Lower lobe of right lung (tissue), 2 donors: ENCODE data around the gene ELL. TPM values are rescaled to one million over a fixed set of nuclear protein-coding genes. Genes with fewer than 3 reads are reported as not detected.
"Not testable (repeated sequence)": the region's sequence is repeated elsewhere in the genome, so short reads cannot be mapped to it uniquely, and the experiment has no call there.

Source experiments
- ATAC-seq, 2 donors: fragments of 200-7000 bp; cut with Tn5 transposase; one replicate each; pipeline ENCODE4 v1.9.1; 2020 to 2022; ENCODE audit warnings: mild to moderate bottlenecking in 2 of 2, moderate library complexity in 2 of 2
- DNase-seq: peaks from one replicate; pipeline ENCODE4 v3.0.0-alpha.2; 2020
- H3K27ac ChIP-seq: fragments of 200-600 bp; one replicate; pipeline ENCODE4 v1.8.0; 2022
- H3K27me3 ChIP-seq: fragments of 200-600 bp; one replicate; pipeline ENCODE4 v1.8.0; 2022; ENCODE audit warnings: low read depth
- H3K36me3 ChIP-seq: fragments of 200-600 bp; one replicate; pipeline ENCODE4 v1.8.0; 2022; ENCODE audit warnings: mild to moderate bottlenecking
- H3K4me1 ChIP-seq: fragments of 200-600 bp; one replicate; pipeline ENCODE4 v1.8.0; 2022
- H3K4me3 ChIP-seq: fragments of 200-600 bp; one replicate; pipeline ENCODE4 v1.8.0; 2022; ENCODE audit warnings: mild to moderate bottlenecking
- H3K9me3 ChIP-seq: fragments of 200-600 bp; one replicate; pipeline ENCODE4 v1.8.0; 2022
- intact Hi-C: fragments of 100-400 bp; cut with DNase I; formaldehyde crosslinking; loops from one replicate; pipeline ENCODE4 v1.11.0; 2022
- total RNA-seq: library from RNA; stranded (reverse); fragmentation: NEBNext Ultra II Directional; extraction: Animal tissue kit (Norgen Biotek cat#: 25700); gene quantifications from one replicate; pipeline ENCODE4 v1.2.1, GENCODE V29; 2021
- TF ChIP-seq, protein P1 (sequence below): fragments of 200-600 bp; IDR thresholded peaks from one replicate; pipeline ENCODE4 v1.8.0; 2022; ENCODE audit warnings: antibody characterized with exemption, mild to moderate bottlenecking
- donor health status: DM: no; HTN: yes; CAD: no; lungs with severe emphysema.

The ELL gene
- total RNA-seq, 1 donor from 2014 or later, result 19.7 TPM

DNA sequence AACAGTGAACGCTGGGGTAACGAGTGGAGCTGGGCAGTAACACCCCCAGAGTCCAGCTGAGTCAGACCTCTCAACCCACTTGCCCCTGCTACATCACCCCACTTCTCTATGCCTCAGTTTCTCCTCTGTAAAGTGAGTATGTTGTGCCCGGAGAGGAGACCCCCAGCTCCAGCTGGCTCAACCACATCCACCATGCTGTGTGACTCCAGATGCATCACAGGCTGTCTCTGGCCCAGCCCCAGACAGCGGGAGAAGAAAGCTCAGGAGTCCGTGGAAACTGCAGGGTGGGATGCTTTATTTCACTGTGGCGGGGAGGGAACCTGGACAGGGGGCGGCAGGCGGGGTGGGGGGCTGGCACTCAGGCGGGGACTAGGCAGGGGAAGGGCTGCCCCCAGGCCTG is 9.6 kb upstream of the ELL start:
- DNase-seq (no peak), ATAC-seq (no peak)
- Histone ChIP-seq H3K9me3 (no peaks in the 10 kb centered on the region), H3K36me3 (peaks cover 50% of the 10 kb centered on the region), H3K27ac (no peak overlapping the region), H3K4me1 (peaks cover 5% of the 10 kb centered on the region), H3K27me3 (no peaks in the 10 kb centered on the region), H3K4me3 (no peak overlapping the region)
- intact Hi-C loops, result no loop called here
- TF ChIP-seq, protein P1, sequence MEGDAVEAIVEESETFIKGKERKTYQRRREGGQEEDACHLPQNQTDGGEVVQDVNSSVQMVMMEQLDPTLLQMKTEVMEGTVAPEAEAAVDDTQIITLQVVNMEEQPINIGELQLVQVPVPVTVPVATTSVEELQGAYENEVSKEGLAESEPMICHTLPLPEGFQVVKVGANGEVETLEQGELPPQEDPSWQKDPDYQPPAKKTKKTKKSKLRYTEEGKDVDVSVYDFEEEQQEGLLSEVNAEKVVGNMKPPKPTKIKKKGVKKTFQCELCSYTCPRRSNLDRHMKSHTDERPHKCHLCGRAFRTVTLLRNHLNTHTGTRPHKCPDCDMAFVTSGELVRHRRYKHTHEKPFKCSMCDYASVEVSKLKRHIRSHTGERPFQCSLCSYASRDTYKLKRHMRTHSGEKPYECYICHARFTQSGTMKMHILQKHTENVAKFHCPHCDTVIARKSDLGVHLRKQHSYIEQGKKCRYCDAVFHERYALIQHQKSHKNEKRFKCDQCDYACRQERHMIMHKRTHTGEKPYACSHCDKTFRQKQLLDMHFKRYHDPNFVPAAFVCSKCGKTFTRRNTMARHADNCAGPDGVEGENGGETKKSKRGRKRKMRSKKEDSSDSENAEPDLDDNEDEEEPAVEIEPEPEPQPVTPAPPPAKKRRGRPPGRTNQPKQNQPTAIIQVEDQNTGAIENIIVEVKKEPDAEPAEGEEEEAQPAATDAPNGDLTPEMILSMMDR, result no peak

DNA sequence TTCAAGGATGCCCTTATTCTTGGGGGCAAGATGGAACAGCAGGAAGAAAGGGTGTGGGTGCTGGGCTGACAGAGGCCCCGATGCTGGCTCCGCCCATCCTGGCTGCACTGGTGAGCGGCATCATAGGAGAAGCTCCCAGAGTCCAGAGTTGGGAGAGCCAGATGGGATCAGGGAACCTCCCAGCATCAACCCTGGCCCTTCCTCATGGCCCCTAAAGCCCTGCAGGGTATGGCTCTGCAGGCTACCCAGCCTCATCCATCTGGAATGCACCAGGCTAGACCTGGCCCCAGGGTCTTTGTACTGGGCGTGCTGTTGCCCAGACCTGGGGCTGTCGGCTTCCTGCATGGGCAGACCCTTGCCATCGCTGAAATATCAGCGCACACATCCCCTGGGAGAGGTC is 7.9 kb upstream of the ELL start:
- H3K9me3 ChIP-seq, result no peaks in the 10 kb centered on the region
- peaks cover 5% of the 10 kb centered on the region for H3K4me1 ChIP-seq
- DNase-seq (no peak), ATAC-seq (peak in 1 of 2 donors; percentile 18)
- intact Hi-C loops, result no loop called here
- H3K36me3 ChIP-seq, result peaks cover 35% of the 10 kb centered on the region
- H3K27me3 ChIP-seq, result no peaks in the 10 kb centered on the region
- no peak overlapping the region for H3K4me3 ChIP-seq
- TF ChIP-seq, protein P1, result no peak
- H3K27ac ChIP-seq, result no peak overlapping the region

DNA sequence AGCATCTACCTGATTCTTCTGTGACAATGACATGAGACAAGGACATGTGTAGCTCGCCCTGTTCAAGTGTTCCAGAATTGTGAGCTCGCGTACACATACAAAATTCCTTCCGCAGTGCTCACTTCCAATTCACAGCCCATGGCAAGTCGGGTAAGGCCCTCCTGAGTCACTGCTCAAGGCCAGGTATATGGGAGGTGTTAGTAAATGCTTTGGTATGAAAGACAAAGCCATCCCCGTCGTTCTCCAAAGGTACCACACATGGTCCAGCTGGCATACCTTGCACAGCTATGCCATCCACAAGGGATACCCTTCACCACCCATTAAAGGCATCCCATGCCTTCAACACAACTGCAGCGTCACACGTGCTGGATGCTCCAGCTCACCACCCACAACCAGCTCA is 4.4 kb upstream of the ELL start:
- Histone ChIP-seq H3K36me3 (peaks cover 4% of the 10 kb centered on the region), H3K9me3 (no peaks in the 10 kb centered on the region), H3K4me3 (no peak overlapping the region), H3K27me3 (no peaks in the 10 kb centered on the region), H3K4me1 (peaks cover 10% of the 10 kb centered on the region), H3K27ac (no peak overlapping the region)
- DNase-seq (no peak), ATAC-seq (no peak)
- intact Hi-C loops, result no loop called here
- TF ChIP-seq, protein P1, result no peak

DNA sequence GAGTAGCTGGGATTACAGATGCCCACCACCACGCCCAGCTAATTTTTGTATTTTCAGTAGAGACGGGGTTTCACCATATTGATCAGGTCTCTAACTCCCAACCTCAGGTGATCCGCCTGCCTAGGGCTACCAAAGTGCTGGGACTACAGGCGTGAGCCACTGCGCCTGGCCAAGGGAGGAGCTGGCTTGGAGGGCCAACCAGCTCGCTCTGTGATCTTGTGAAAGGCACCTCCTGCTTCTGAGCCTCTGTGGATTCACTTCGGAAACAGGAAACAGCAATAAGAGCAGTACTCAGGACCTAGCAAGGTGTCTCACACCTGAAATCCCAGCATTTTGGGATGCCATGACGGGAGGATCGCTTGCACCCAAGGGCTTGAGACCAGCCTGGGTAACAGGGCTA is 2.0 kb upstream of the ELL start:
- intact Hi-C loops, result no loop called here
- Histone ChIP-seq H3K27me3 (no peaks in the 10 kb centered on the region), H3K4me1 (peaks cover 25% of the 10 kb centered on the region), H3K4me3 (no peak overlapping the region), H3K27ac (no peak overlapping the region), H3K9me3 (no peaks in the 10 kb centered on the region), H3K36me3 (no peaks in the 10 kb centered on the region)
- TF ChIP-seq, protein P1, result no peak
- DNase-seq, result no peak
- no peak for ATAC-seq

DNA sequence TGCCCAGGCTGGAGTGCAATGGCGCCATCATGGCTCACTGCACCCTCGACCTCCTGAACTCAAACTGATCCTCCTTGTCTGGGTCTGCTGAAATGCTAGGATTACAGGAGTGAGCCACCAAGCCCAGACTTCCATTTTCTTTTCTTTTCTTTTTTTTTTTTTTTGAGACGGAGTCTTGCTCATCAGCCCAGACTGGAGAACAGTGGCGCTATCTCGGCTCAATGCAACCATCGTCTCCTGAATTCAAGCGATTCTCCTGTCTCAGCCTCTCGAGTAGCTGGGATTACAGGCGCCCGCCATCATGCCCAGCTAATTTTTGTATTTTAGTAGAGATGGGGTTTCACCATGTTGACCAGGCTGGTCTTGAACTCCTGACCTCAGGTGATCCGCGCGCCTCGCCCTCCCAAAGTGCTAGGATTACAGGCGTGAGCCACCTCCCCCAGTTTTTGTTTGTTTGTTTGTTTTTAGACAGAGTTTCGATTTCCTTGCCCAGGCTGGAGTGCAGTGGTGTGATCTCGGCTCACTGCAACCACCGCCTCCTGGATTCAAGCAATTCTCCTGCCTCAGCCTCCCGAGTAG is 1.1 kb upstream of the ELL start:
- DNase-seq, H3K27me3 ChIP-seq, H3K36me3 ChIP-seq, intact Hi-C loops, ATAC-seq, H3K9me3 ChIP-seq: not testable (repeated sequence)
- Histone ChIP-seq H3K27ac (peak overlapping the region; percentile 62), H3K4me1 (peaks cover 28% of the 10 kb centered on the region), H3K4me3 (peak overlapping the region; percentile 31)

DNA sequence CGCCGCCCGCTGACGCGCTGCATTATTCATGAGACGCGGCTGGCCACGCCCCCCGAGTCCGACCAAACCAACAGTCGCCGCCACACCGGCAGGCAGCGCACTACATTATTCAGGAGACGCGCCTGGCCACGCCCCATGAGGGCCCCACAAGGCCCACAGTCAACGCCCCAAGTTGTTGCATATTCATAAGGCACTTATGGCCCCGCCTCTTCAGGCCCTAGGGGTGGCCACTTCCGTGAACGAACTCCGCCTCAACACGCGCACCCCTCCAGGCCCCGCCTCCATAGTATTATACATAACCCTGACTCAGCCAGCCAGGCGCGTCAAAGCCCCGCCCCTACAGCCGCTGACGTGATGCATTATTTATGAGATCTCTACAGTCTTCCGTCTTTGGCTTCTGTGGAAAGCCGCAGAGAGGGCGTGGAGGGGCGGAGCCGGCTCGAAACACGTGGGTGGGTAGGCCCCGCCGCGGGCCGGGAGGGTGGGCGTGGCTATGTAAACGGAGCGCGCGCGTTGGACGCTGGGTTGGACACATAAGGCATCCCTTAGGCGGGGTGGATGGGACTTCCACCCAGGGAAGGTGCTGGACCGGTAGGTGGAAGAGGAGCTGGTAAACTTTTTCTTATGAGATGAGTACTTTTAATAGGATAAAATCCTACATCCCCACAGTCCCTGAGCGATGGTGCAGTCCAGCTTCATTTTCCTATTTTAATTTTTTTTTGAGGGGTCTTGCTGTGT is 423 bp upstream of the ELL start:
- DNase-seq (peak; percentile 100), ATAC-seq (peak; percentile 94 to 96)
- Histone ChIP-seq H3K9me3 (no peaks in the 10 kb centered on the region), H3K4me1 (peaks cover 28% of the 10 kb centered on the region), H3K36me3 (no peaks in the 10 kb centered on the region), H3K27me3 (no peaks in the 10 kb centered on the region), H3K27ac (peak overlapping the region; percentile 98), H3K4me3 (peak overlapping the region; percentile 92)
- intact Hi-C loops, result no loop called here
- TF ChIP-seq, protein P1, result peak; percentile 36
